Measurements from ENCODE around the gene THADA. TPM values are rescaled to one million over a fixed set of nuclear protein-coding genes. Genes with fewer than 3 reads are reported as not detected.

The THADA gene
- total RNA-seq, 1 experiment from 2014 or later, result 20.1 TPM

DNA sequence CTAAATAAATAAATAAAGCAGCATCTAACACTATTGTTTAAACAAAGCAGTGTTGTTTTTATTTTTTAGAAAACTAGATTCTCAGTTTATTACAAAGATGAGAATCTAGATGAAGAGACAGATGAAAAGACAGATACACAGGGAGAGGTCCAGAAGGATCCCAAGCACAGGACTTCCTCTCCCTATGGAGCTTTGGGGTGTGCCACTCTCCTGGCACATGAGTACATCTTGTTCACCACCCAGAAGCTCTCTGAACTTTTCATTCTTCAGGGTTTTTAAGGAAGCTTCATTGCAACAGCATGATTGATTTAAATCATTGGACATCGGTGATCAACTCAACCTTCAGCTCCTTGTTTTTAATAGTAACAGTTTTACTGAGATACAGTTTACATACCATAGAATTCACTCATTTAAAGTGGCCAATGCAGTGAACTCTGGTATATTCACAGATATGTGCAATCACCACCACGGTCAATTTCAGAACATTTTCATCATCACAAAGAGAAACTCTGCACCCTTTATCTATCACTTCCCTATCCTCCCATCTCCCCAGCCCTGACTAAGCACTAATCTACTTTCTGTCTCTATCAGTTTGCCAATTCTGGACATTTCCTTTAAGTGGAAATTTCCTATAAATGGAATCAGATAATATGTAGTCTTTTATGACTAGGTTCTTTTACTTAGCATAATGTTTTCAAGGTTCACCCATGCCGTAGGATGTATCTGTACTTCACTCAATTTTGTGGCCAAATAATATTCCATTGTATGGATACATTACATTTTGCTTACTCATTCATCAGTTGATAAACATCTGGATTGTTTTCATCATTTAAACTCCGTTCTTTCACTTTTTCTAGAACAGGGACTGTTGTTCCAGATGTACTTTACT, 307.2 kb downstream of the THADA start:
- Histone ChIP-seq H4K91ac (ENCODE audit: insufficient read length, low read depth, low read length) (no peak overlapping the region), H2AFZ (ENCODE audit: low read length) (no peak overlapping the region), H3K27me3 (ENCODE audit: insufficient read depth, low read length) (no peaks in the 10 kb centered on the region), H2BK12ac (ENCODE audit: insufficient read length, low read depth, low read length) (no peak overlapping the region), H2BK15ac (ENCODE audit: low read depth, low read length) (no peak overlapping the region), H4K20me1 (ENCODE audit: control insufficient read depth, insufficient read depth, insufficient read length) (no peaks in the 10 kb centered on the region), H3K4me2 (ENCODE audit: insufficient read depth, insufficient read length, low read length) (no peak overlapping the region), H2BK5ac (ENCODE audit: insufficient read length, low read length) (no peak overlapping the region), H3K23me2 (ENCODE audit: insufficient read length, low read depth, low read length, poor library complexity, severe bottlenecking) (no peaks in the 10 kb centered on the region), H4K5ac (ENCODE audit: insufficient read length, low read depth, low read length) (no peak overlapping the region), H3K14ac (ENCODE audit: insufficient read depth, low read length) (no peak overlapping the region), H3K23ac (ENCODE audit: insufficient read length, low read depth, low read length) (no peak overlapping the region), H3K56ac (ENCODE audit: insufficient read length, low read depth, low read length) (no peak overlapping the region), H3K9me3 (ENCODE audit: control insufficient read depth, low read depth, low read length) (peaks cover 13% of the 10 kb centered on the region), H3K4ac (ENCODE audit: low read depth, low read length) (no peak overlapping the region), H2BK120ac (ENCODE audit: low read depth, low read length, poor library complexity, severe bottlenecking) (no peak overlapping the region), H3K27ac (ENCODE audit: insufficient read length, low read depth, low read length) (no peak overlapping the region), H3T11ph (ENCODE audit: low read length) (no peak overlapping the region), H3K4me1 (ENCODE audit: insufficient read depth, low read length) (no peaks in the 10 kb centered on the region), H3K18ac (ENCODE audit: insufficient read length, low read depth, low read length) (no peak overlapping the region), H3K79me1 (ENCODE audit: insufficient read depth, low read depth, low read length, poor library complexity, severe bottlenecking) (no peaks in the 10 kb centered on the region), H3K9ac (ENCODE audit: extremely low read depth, insufficient read length, low read length) (no peak overlapping the region), H2BK20ac (ENCODE audit: low read depth, low read length, poor library complexity, severe bottlenecking) (no peak overlapping the region), H4K8ac (replicated peaks; ENCODE audit: insufficient read length, low read depth, low read length) (no peak overlapping the region), H3K79me2 (ENCODE audit: insufficient read depth, low read length) (no peaks in the 10 kb centered on the region), H2AK5ac (ENCODE audit: insufficient read length, low read length) (no peak overlapping the region)
- H3K4me3 Mint-ChIP-seq, result no peak overlapping the region
- WGBS (ENCODE audit: extremely low coverage, insufficient read length, low lambda C conversion rate), result no CpG with 5 or more reads among the region's 4 CpGs
- no peak overlapping the region for H3K27ac Mint-ChIP-seq
- peaks cover 38 to 44% (median 41%) of the 10 kb centered on the region in 3 experiments for H3K36me3 Mint-ChIP-seq (ENCODE audit: insufficient read depth in 1 of 3, low read depth in 3 of 3)
- H3K27me3 Mint-ChIP-seq (ENCODE audit: low read depth), result peaks cover 3% of the 10 kb centered on the region; the same call in 1 of the 2 replicates
- H3K4me1 Mint-ChIP-seq, result no peaks in the 10 kb centered on the region
- TF ChIP-seq, protein P1, sequence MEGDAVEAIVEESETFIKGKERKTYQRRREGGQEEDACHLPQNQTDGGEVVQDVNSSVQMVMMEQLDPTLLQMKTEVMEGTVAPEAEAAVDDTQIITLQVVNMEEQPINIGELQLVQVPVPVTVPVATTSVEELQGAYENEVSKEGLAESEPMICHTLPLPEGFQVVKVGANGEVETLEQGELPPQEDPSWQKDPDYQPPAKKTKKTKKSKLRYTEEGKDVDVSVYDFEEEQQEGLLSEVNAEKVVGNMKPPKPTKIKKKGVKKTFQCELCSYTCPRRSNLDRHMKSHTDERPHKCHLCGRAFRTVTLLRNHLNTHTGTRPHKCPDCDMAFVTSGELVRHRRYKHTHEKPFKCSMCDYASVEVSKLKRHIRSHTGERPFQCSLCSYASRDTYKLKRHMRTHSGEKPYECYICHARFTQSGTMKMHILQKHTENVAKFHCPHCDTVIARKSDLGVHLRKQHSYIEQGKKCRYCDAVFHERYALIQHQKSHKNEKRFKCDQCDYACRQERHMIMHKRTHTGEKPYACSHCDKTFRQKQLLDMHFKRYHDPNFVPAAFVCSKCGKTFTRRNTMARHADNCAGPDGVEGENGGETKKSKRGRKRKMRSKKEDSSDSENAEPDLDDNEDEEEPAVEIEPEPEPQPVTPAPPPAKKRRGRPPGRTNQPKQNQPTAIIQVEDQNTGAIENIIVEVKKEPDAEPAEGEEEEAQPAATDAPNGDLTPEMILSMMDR (conservative IDR thresholded peaks at IDR 0.05), result no peak
- no peak for DNase-seq
- H3K9me3 Mint-ChIP-seq, result peaks cover 21 to 22% of the 10 kb centered on the region in 2 experiments

Measured in H9 (cell line).